ENCODE measurements around the gene SPACDR.
A peak's percentile ranks its signal among the peaks of the same experiment; 100 is the strongest.

SPACDR gene

GRCh38 chr7:100413346-100413745 lies 50.7 kb downstream of the SPACDR start:
- peak; percentile 87 to 88 for ATAC-seq (replicated peaks)
- no peaks in the 10 kb centered on the region for H3K27me3 Mint-ChIP-seq

GRCh38 chr7:100411101-100411500 lies 53.0 kb downstream of the SPACDR start:
- H3K36me3 Mint-ChIP-seq = peaks cover 3 to 8% of the 10 kb centered on the region in 2 donors
- no peak for DNase-seq
- peaks cover 19 to 23% of the 10 kb centered on the region in 2 donors for H3K4me1 Mint-ChIP-seq
- no peak overlapping the region for H3K27ac Mint-ChIP-seq
- no peaks in the 10 kb centered on the region for H3K27me3 Mint-ChIP-seq
- no peak overlapping the region for H3K4me3 Mint-ChIP-seq
- no peaks in the 10 kb centered on the region for H3K9me3 Mint-ChIP-seq
- ATAC-seq (replicated peaks) = no peak

More at GRCh38 chr7:100413346-100413745, 50.7 kb downstream of the SPACDR start:
- Mint-ChIP-seq H3K9me3 (no peaks in the 10 kb centered on the region), H3K27ac (peak overlapping the region; percentile 86), H3K4me1 (peaks cover 13 to 15% of the 10 kb centered on the region in 2 donors), H3K4me3 (peak overlapping the region; percentile 44 to 62), H3K36me3 (peaks cover 3 to 8% of the 10 kb centered on the region in 2 donors)
- no peak for DNase-seq

- H3K27ac Mint-ChIP-seq = no peak overlapping the region
- peaks cover 0 to 4% of the 10 kb centered on the region in 2 donors for H3K36me3 Mint-ChIP-seq
- no peaks in the 10 kb centered on the region for H3K9me3 Mint-ChIP-seq
- peaks cover 11 to 15% of the 10 kb centered on the region in 2 donors for H3K4me1 Mint-ChIP-seq
- ATAC-seq (replicated peaks) (peak; percentile 92), DNase-seq (no peak)
- no peaks in the 10 kb centered on the region for H3K27me3 Mint-ChIP-seq
- no peak overlapping the region for H3K4me3 Mint-ChIP-seq
Observed at GRCh38 chr7:100407285-100408180, 56.5 kb downstream of the SPACDR start.

- H3K9me3 Mint-ChIP-seq = no peaks in the 10 kb centered on the region
- H3K4me1 Mint-ChIP-seq = peaks cover 6 to 8% of the 10 kb centered on the region in 2 donors
- no peak for DNase-seq
- peaks cover 0 to 7% of the 10 kb centered on the region in 2 donors for H3K36me3 Mint-ChIP-seq
- no peak overlapping the region for H3K27ac Mint-ChIP-seq
- H3K4me3 Mint-ChIP-seq = no peak overlapping the region
- no peaks in the 10 kb centered on the region for H3K27me3 Mint-ChIP-seq
- no peak for ATAC-seq (replicated peaks)
Observed at GRCh38 chr7:100406767-100407166, 57.3 kb downstream of the SPACDR start.

Measured in stimulated activated naive B cell treated with anti-CD40 and anti-IgM and Interleukin-4, amounts not matched to agents 10 μg/mL and 1 μg/mL and 100 μg/mL, for 72 hours (primary cell).